ENCODE measurements around the gene PALS2. TPM values are rescaled to one million over a fixed set of nuclear protein-coding genes. Genes with fewer than 3 reads are reported as not detected.

The PALS2 gene
- polyA plus RNA-seq, 3 donors = 3.8 to 7.0 (median 4.4) TPM

Other genes starting within 250 kb of the PALS2 start
- 10 to 100 TPM in 1 of 3 donors, 1 to 10 TPM in 1, under 1 TPM in 1; 0.85 to 22.3 (median 5.0) TPM for gene GSDME, start 184.0 kb downstream of the PALS2 start, polyA plus RNA-seq